HG03196 (cell line): ENCODE measurements around the gene GGTA1.
"Not testable (repeated sequence)": the region's sequence is repeated elsewhere in the genome, so short reads cannot be mapped to it uniquely, and the experiment has no call there.

Experiments
- ATAC-seq: cut with Tn5 transposase; IDR thresholded peaks from one replicate; pipeline ENCODE4 v1.9.1; 2021; ENCODE audit not compliant: unreplicated experiment

GGTA1 gene

DNA sequence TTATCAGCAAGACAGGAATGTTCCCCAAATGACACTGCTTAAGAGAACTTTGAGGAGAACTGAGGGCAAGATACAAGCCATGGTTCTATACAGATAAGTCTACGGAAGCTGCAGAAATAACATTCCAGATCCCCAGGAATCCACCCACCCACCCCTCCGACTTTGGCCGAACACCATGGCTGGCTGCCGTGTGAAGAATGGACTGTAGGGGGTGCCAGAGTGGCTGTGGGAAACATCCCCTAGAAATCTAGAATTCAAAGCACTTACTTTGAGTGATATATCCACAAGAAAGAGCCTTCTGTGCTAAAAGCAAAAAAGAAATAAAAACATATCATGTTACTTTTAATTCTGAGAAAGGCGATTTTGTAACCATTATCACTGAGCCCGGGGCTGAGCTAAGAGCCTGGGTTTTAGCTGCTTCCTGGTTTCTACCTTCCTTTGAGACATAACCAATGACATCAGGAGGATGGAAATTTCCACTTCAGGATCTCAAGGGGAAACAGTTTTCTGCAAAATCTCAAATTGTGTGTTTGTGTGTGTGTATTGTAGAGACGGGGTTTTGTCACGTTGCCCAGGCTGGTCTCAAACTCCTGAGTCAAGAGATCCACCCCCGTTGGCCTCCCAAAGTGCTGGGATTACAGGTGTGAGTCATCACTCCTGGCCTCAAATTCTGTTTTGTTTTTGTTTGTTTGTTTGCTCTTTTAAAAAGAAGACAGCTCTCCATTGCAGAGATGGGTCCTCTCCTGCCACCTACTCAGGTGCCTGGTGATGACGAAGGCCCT is 36.4 kb downstream of the GGTA1 start:
- no peak for ATAC-seq

DNA sequence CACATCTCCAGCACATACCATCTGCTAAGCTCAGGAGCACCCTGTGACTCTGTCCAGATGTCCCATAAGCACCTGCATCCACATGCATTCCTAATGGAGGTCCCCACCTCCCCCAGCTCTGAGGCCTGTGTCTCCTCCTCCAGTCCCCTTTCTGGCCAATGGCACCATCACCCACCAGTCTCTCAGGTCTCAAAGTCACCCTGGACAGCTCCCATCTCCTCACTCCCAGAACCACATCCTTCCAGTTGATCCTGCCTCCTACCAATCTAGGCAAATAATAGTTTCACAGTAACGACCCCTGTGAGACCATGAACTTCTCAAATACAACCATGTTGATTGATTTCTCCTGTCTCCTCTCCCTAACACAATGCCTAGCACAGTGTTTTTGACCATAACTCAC is 40.1 kb downstream of the GGTA1 start:
- ATAC-seq: no peak

DNA sequence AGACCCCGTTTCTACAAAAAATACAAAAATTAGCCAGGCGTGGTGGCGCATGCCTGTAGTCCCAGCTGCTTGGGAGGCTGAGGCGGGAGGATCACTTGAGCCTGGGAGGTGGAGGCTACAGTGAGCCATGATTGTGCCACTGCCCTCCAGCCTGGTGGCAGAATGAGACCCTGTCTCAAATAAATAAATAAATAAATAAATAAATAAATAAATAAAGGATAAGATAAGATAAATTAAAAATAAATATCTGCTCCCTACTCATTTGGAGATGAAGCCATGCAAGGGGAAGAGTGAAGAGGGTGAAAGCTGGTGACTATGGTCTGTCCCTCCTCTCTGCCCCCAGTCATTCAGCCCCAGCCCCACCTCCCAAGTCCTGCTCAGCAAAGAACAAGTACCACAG is 41.2 kb downstream of the GGTA1 start:
- not testable (repeated sequence) for ATAC-seq

DNA sequence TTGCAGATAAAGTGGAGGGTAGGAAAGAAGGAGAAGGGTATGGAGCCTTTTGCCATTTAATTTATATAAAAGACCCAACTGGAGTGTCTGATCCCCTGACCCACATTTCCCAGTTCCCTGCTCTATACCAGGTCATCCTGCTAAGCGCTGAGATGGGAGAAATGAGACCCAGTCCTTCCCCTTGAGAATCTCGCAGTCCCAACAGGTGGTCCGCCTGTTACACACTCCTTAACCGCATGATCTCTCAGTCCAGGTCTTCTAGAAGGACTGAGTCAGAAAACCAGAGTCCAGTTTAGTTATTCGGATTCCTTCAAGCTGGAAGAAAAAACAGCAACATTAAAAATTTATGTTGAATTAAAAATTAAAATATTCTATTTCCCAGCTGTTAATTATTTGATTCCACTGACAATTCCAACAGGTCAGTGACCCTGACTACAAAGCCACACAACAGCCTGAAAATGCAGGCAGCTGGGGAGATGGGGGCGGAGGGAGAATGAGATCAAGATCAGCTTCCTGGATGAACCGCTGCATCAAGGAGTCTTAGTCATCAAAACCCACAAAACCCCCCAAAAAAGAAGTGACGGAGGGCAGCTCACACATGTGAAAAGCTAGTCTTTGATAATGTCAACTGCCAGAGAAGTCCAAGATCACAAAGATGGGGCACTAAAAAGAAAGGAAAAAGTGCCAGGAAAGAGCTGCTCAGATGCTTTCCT is 44.0 kb downstream of the GGTA1 start:
- ATAC-seq: no peak

DNA sequence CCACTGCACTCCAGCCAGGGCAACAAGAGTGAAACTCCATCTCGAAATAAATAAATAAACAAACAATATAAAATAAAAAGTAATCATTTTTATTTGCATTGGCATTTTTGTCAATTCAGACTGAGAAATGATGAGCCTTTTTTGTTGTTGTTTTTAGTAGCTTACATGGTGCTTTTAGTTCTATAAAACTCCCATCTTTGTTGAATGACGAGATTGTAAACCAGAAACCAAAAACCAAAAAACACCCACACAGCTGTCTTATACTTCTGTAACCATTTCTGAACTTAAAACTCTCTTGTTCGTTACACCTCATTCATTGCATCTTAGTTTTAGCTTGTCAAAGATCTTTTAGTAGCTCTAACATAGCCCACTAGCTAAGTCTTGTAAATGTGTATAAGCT is 44.7 kb downstream of the GGTA1 start:
- ATAC-seq: no peak

DNA sequence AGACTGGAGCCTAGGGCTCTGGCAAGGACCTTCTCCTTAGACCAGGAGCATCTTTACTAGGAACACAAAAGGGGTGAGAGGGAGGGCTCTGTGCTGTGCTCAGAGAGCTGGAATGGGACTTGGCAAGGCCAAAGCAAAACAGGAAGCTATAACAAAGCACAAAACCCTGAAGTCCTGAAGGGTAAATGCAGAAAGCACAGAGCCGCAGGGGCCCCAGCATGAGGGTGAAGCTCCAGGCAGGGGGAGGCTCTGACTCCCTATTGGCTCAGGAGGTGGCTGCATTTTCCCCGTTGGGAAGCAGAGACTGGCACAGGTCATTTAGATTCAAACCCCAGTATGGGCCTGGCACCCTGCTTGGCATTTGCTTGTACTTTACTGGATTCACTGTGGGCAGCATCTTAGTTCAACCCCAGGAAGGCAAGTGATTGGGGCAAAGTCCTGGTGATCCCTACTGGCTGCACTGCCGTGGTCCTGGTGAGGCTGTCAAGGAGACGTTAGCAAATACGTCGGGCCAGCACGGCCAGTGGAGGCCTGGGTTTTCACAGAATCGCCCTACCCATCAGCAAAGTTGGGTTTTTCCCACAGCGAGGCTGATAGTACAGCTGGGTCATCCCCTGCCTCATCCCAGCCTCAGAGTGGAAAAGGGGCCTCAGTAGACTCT is 46.3 kb downstream of the GGTA1 start:
- no peak for ATAC-seq

DNA sequence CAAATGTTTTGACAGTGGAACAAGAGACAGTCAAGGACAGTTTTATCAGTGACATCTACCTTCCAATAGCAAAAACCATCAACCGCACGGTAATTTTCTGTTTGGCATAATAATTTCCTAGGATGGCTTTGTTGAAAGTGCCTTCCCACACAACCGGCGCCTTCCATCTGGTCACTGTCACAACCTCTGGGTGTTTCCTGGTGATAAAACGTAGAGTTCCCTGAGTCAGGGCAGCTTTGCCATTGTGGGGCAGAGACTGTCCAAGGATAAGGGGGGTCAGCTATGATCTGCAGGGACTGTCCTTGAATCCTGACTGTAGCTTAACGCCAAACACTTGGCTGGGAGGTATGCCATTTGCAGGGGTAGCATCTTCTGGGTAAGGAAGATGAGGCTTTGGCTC is 47.6 kb downstream of the GGTA1 start:
- no peak for ATAC-seq

DNA sequence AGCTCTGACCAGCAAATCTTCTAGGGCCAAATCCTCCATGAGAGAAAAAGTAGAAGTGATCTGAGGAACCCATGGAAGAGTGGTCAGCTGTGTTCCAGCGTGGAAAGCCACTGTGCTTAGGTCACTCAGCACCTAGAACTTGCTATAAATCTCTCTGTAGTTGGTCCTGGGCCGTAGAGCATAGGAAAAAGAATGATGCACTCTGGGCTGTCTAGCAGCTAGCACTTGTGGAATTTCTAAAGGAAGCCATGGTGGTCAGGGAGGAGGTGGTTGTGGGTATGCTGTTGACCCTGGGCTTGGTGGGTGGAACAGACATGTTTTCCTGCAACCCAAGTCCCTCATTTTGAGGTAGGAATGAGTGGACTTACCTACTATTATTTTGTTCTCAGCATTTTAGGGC is 48.1 kb downstream of the GGTA1 start:
- no peak for ATAC-seq

DNA sequence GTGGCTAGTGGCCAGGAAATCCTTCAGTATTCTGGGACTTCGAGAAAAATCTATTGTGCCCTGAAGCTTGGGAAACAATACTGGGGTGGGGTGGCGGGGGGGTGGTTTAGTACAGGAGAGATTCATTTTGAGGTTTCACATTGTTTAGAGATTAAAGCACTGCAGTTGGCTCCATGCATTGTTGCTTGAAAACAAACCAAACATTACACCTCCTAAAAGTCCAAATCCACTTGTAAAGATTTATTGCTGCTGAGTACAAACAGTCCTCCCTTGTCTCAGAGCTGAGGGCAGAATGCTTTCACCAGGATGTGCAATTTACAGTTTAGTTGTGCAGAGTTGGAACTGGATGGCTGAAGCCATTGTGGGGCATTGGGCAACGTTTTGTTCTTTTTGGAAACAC is 49.4 kb downstream of the GGTA1 start:
- no peak for ATAC-seq

DNA sequence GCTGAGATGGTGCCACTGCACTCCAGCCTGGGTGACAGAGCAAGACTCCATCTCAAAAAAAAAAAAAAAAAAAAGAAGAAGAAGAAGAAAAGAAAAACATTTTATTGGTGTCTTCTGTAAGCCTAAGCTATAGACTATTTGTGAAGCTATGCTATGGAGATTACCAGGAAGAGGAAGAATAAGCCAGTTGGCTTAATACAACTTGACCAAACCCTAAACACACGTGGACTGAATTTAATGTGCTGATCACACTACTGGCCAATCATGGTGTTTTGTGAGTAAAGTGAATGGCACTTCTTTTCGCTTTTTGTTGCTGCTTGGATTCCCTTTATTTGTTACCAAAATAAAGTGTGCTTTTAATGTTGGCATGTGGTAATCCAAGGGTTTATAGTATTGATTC is 49.9 kb downstream of the GGTA1 start:
- ATAC-seq: no peak

DNA sequence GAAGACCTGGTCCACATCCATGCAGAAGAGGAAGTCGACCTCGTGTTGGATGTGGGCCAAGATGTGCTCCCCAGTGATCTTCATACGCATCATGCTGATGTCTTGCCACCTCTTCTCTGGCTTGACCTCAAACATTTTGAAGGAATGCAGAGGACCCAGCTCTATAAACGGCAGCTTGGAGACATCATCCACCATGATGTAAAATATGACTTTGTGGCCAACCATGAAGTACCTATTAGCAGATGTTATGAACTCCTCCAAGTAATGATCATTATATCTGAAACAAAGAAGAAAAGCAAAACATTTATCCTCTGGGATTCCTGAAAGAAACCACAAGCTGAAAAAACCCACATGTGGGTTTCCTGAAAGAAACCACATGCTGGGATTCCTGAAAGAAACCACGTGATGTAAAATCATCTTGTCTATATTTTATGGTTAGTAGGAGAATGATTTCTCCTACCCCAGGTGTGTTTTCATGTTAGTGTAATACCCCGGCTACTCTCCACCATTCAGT is 52.3 kb downstream of the GGTA1 start:
- no peak for ATAC-seq

DNA sequence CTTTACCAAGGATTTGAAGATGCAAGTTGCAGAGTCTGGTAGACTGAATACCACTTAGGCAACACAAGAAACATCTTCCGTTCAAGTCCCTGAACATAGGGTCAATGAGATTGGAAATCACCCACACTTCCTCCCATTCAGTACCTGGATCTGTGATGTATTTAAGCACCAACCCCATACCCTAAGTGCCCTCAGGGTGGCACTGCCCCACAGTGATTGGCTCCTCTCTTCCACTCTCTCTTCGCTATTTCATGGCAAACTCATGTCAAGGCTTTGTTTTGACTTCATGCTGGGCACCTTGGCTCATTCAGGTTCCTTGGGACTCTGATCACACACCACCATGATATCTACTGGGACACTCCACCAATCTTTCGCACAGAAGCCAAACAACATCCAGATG is 53.7 kb downstream of the GGTA1 start:
- no peak for ATAC-seq

DNA sequence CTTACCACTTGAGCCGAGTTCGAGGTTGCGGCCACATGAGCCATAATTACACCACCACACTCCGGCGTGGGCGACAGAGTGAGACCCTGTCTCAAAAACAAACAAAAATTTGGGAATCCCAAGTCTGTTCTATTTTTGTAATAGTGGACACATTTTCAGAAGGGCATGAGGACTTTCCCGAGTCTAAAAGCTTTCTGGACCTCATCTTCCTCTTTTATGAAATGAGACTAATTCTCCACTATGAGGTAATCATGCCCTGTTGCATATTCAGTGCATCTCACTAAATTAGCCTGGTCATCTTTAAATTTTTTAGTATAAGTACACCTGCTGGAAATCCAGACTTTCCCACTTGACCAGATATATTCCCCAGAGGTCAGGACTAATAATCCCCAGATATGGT is 55.7 kb downstream of the GGTA1 start:
- no peak for ATAC-seq

DNA sequence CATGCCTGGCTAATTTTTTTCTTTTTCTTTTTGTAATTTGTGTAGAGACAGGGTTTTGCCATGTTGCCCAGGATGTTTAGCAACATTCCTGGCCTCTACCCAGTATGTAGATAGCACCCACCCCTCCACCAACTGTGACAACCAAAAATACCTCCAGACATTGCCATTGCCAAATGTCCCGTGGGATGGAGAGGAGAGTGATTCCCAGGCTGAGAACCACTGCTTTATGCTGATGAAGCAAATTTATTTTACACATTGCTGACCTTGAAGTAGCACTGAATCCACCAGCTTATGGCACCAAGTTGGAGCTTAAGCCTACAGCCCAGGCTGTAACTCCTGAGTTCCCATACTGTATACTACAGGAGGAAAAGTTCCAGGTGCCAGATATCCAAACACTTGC is 58.5 kb downstream of the GGTA1 start:
- no peak for ATAC-seq

DNA sequence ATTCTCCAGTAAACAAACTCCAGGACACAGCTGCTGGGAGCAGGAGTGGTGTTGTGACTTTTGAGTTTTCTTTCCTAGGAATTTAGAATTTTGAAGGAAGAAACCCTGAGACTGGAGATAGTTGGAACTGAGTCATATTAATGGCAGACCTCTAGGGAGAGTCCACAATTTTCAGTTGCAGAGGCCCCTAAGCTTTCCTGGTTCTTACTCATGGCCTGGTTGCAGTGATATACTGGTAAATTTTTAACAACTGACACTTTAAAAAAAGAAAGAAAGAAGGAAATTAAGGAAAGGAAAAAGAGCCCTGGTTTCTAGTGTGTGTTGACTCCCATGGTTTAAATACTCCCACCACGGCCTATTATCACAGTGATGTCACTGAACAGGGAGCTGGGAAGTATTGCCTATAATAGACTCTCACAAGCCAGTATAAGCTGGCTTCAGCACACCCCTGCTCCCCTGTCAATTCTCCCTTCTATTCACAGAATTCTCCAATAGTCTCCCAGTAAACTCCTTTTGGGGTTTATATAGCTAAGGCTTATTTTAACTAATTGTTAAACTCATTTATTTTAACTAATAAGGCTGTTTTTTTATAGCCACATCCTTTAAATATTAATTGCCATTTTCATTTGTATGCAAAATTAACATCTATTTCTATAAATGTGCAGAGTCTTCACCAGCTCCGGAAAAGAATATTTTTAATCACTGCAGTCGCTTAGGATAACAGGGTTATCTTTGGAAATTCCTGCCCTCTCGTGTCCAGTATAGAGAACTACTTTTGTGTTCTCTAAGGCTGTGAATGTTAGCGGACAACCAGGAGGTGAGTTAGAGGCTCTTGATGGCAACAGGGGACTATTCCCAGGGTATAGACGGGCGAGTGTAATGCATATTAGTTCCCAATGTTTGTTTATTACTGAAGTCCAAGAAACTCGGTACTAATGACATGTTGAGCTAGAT is 59.7 kb downstream of the GGTA1 start:
- no peak for ATAC-seq

DNA sequence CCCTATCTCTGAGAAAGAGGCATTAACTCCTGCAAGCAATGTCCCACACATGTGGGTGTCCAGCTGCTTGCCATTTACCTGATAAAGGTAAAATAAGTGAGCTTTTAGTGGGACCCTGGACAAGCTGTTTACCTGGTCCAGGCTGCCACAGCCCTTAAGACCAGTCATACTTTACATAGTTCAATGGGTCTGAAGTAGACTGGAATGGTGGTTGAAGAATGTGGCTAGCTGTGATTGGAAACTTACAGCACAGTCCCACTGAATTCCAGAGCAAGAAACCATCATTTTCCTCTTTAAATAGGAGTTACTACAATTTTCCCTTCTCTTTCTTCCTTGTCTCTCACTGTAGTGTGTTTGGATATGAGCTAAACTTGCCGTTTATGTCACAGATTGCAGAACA is 60.6 kb downstream of the GGTA1 start:
- ATAC-seq: no peak

DNA sequence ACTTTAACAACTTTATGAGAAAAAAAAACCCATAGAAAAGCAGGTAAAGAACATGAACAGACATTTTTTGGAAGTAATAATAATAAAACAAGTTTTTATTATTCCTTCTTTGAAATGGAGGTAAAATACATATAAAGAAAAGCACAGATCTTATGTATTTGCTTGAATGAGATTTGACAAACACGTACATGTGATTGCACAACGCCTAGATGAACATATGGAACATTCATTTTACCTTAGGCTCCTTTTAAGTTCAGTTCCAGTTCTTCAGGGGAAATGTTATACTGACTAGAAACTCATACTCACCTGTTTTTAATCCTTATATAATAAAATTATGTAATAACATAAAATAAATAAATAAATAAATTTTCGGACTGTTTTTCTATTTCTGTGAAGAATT is 61.8 kb downstream of the GGTA1 start:
- ATAC-seq: no peak

DNA sequence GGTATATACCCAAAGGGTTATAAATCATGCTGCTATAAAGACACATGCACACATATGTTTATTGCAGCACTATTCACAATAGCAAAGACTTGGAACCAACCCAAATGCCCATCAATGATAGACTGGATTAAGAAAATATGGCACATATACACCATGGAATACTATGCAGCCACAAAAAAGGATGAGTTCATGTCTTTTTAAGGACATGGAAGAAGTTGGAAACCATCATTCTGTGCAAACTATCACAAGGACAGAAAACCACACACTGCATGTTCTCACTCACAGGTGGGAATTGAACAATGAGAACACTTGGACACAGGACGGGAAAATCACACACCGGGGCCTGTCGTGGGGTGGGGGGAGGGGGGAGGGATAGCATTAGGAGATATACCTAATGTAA is 62.6 kb downstream of the GGTA1 start:
- not testable (repeated sequence) for ATAC-seq

DNA sequence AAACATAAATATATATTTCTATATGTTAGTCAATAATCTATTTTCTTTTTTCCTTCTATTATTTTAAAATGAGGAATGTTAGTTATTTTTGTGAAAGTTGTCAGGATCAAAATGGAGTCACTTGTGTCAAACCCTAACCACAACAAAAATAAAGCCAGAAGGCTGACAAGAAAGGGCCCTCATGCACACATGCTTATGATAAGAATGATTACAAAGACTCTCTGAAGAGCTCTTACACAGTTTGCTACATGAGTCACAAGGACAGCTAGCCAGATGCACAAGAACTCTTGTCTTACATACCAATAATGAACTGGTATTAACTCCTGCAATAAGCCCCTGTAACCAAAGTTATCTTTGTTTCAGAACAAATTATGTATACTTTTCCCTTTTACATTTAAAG is 64.7 kb downstream of the GGTA1 start:
- ATAC-seq: no peak

DNA sequence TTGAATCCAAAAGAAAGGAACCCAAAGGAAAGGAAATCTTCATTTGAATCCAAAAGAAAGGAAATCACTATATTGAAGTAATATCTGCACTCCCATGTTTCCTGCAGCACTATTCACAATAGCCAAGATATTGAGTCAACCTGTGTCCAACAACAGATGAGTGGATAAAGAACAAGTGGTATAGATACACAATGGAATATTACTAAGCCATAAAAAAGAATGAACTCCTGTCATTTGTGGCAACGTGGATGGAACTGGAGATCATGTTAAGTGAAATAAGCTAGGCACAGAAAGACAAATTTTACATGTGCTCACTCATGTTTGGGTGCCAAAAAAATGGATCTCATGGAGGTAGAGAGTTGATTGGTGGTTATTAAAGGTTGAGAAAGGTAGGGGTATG is 71.7 kb downstream of the GGTA1 start:
- no peak for ATAC-seq

DNA sequence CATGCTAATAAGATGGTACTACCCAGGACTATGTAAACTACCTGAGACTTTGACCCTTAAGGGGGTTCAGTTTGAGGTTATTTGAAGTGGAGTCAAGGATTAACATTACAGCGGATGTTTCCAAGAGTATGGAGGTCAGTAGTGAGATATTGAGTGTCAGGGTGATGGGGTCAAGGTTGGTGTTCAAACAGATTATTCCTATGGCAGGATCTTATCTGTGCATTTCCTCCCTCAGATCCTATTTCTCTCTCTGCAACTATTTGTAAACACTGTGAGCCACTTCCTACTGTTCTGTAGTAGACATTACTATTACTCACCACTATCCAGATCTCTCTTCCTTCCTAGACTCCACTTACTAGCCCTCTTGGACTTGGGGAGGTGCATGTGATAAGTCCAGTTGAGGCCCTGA is 75.6 kb downstream of the GGTA1 start:
- no peak for ATAC-seq
